Sigmoid colon (tissue), 7 donors: ENCODE data around the gene PSMA1. TPM values are rescaled to one million over a fixed set of nuclear protein-coding genes. Genes with fewer than 3 reads are reported as not detected.

Source experiments
- DNase-seq: peaks from one replicate; pipeline ENCODE4 v3.0.0-alpha.2; 2019
- H3K27ac ChIP-seq, 4 donors: fragments of 200-600 bp; sonication (generic); one replicate each; pipeline ENCODE4 v1.5.1; 2016 to 2019; ENCODE audit warnings: mild to moderate bottlenecking in 1 of 4
- H3K27me3 ChIP-seq, 3 donors: fragments of 200-600 bp; sonication (generic); one replicate each; pipeline ENCODE4 v1.5.1; 2019; ENCODE audit warnings: mild to moderate bottlenecking in 1 of 3
- H3K36me3 ChIP-seq, 4 donors: fragments of 200-600 bp; sonication (generic); one replicate each; pipeline ENCODE4 v1.5.1; 2016 to 2019
- H3K4me1 ChIP-seq, 4 donors: fragments of 200-600 bp; sonication (generic); one replicate each; pipeline ENCODE4 v1.5.1; 2017 to 2019
- H3K4me3 ChIP-seq, 4 donors: fragments of 200-600 bp; sonication (generic); one replicate each; pipeline ENCODE4 v1.5.1; 2017 to 2019; ENCODE audit warnings: mild to moderate bottlenecking in 2 of 4, moderate library complexity in 1 of 4
- H3K9me3 ChIP-seq, 4 donors: fragments of 200-600 bp in 3 of 4; sonication (generic) in 3 of 4; one replicate each; pipeline versions ENCODE4 v1.5.1 to v1.6.1; 2013 to 2019
- CTCF ChIP-seq, 4 experiments: fragments of 450-650 bp in 3 of 4; fragments of 200-600 bp in 1 of 4; IDR thresholded peaks; one replicate each; pipeline ENCODE4 v1.5.1; 2016 to 2019; ENCODE audit warnings: antibody characterized with exemption in 4 of 4, mild to moderate bottlenecking in 3 of 4, moderate library complexity in 2 of 4
- EP300 ChIP-seq, 4 donors: sonication (generic); formaldehyde crosslinking; IDR thresholded peaks; one replicate each; pipeline ENCODE4 v1.6.1; 2017; ENCODE audit warnings: antibody characterized with exemption in 4 of 4
- POLR2A ChIP-seq, 2 donors: fragments of 450-650 bp; IDR thresholded peaks; one replicate each; pipeline ENCODE4 v1.6.1; 2016; ENCODE audit warnings: antibody characterized with exemption in 2 of 2, mild to moderate bottlenecking in 2 of 2, moderate library complexity in 2 of 2
- POLR2AphosphoS5 ChIP-seq, 4 donors: sonication (generic); formaldehyde crosslinking; IDR thresholded peaks; one replicate each; pipeline ENCODE4 v1.6.1; 2017; ENCODE audit warnings: antibody characterized with exemption in 4 of 4
- WGBS, 2 donors: extraction: QIAGEN DNeasy Blood & Tissue Kit; methylation state at CpG; one replicate each; pipeline ENCODE4 v1.1.7; 2013; 5-methylcytosine and 5-hydroxymethylcytosine counted together
- intact Hi-C: fragments of 100-400 bp; cut with DNase I; formaldehyde crosslinking; loops from one replicate; pipeline ENCODE4 v1.15.1; 2023
- polyA plus RNA-seq, 3 donors: library from polyadenylated mRNA; stranded (reverse); fragments of 200-250 nt; gene quantifications; one replicate each; pipeline ENCODE4 v1.2.3, GENCODE V29; 2013
- total RNA-seq, 4 donors: library from RNA; depleted of rRNA; stranded (reverse); fragments of >200 nt; gene quantifications; one replicate each; pipeline ENCODE4 v1.1.0, GENCODE V29; 2016
- donor health status: healthy with polysubstance abuse.
- donor health status: Bipolar disorder and iron deficiency.
- donor health status: healthy.

The PSMA1 gene
- total and polyA plus RNA-seq, 7 donors: 109 to 170 (median 137) TPM

GRCh38 chr11:14471127-14471526 is 49.1 kb downstream of the PSMA1 start:
- H3K4me3 ChIP-seq: no peak overlapping the region
- intact Hi-C loops: loop anchor here (5.0 kb wide), 1 partner anchor 41 kb away; no protein-coding TSS in a partner anchor
- H3K36me3 ChIP-seq: peaks cover 24 to 100% (median 46%) of the 10 kb centered on the region in 4 donors
- no peak for DNase-seq
- no peak overlapping the region for H3K27ac ChIP-seq
- TF ChIP-seq POLR2AphosphoS5 (IDR thresholded peaks at IDR 0.05) (no peak), POLR2A (IDR thresholded peaks at IDR 0.05) (no peak), EP300 (IDR thresholded peaks at IDR 0.05) (no peak), CTCF (IDR thresholded peaks at IDR 0.05) (no peak)
- H3K9me3 ChIP-seq: no peaks in the 10 kb centered on the region
- H3K27me3 ChIP-seq: no peaks in the 10 kb centered on the region
- H3K4me1 ChIP-seq: no peaks in the 10 kb centered on the region
- WGBS, 2 donors: 30 to 74% methylated on average over 1 of the region's 1 CpG

- no peak for TF ChIP-seq POLR2AphosphoS5 (IDR thresholded peaks at IDR 0.05)
- TF ChIP-seq EP300 (IDR thresholded peaks at IDR 0.05): no peak
- no peak for TF ChIP-seq POLR2A (IDR thresholded peaks at IDR 0.05)
- no peak for DNase-seq
- Histone ChIP-seq H3K27me3 (no peaks in the 10 kb centered on the region), H3K4me1 (no peaks in the 10 kb centered on the region), H3K9me3 (no peaks in the 10 kb centered on the region), H3K27ac (no peak overlapping the region), H3K36me3 (peaks cover 36 to 100% (median 66%) of the 10 kb centered on the region in 4 donors), H3K4me3 (no peak overlapping the region)
- intact Hi-C loops: no loop called here
- 38 to 78% methylated on average over 2 of the region's 2 CpGs for WGBS, 2 donors
These were observed 56.6 kb downstream of the PSMA1 start for GRCh38 chr11:14463623-14464022.

DNA sequence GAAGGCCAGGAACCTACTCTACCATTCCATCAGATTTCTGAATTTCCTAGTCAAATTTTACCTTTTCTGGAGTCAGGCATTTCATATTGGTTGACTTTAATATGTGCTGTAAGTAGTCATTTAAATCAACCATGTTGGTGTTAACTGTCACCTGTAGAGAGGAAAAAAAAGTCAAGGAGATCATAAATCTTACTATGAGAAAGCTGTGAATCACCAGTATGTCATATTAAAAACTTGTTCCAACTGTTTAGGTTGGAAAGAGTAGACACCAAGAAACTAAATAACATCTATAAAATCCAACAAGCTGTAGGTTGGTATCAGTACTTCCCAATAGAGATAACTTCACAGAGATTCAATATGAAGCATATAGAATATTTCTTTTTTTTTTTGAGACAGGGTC is 60.0 kb downstream of the PSMA1 start:
- H3K4me3 ChIP-seq: no peak overlapping the region
- no peak overlapping the region for H3K27ac ChIP-seq
- TF ChIP-seq POLR2AphosphoS5 (IDR thresholded peaks at IDR 0.05): no peak
- TF ChIP-seq EP300 (IDR thresholded peaks at IDR 0.05): no peak
- TF ChIP-seq POLR2A (IDR thresholded peaks at IDR 0.05): no peak
- TF ChIP-seq CTCF (IDR thresholded peaks at IDR 0.05): no peak
- peaks cover 29 to 92% (median 46%) of the 10 kb centered on the region in 4 donors for H3K36me3 ChIP-seq
- H3K27me3 ChIP-seq: no peaks in the 10 kb centered on the region
- H3K9me3 ChIP-seq: no peaks in the 10 kb centered on the region
- H3K4me1 ChIP-seq: no peaks in the 10 kb centered on the region
- intact Hi-C loops: no loop called here
- no peak for DNase-seq

DNA sequence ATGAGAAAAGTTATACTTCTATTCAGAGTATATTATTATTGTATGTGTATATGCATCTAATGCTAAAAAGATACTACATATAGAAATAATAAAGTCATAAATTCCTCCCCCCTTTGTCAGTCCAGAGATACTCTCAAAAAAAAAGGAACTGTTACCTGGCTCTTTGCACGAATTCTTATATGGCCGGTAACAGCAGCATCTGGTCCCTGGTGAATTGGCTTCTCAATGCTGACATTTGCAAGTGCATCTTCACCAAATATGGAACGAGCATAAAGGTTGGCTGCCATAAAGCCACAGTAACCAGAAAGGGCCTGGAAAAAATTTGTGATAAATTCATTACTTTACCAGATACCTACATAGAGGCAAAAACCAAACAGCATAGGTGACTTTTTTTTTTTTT is 61.8 kb downstream of the PSMA1 start:
- intact Hi-C loops: loop anchor here (10.0 kb wide), 1 partner anchor 74 kb away; no protein-coding TSS in a partner anchor
- H3K36me3 ChIP-seq: peaks cover 16 to 74% (median 28%) of the 10 kb centered on the region in 4 donors

More for the DNA sequence above, 61.8 kb downstream of the PSMA1 start:
- Histone ChIP-seq H3K9me3 (no peaks in the 10 kb centered on the region), H3K27ac (no peak overlapping the region), H3K4me3 (no peak overlapping the region), H3K4me1 (peaks cover 0 to 4% (median 0%) of the 10 kb centered on the region in 4 donors), H3K27me3 (no peaks in the 10 kb centered on the region)
- 85 to 90% methylated on average over 3 of the region's 3 CpGs for WGBS, 2 donors
- TF ChIP-seq POLR2A (IDR thresholded peaks at IDR 0.05) (no peak), CTCF (IDR thresholded peaks at IDR 0.05) (no peak), EP300 (IDR thresholded peaks at IDR 0.05) (no peak), POLR2AphosphoS5 (IDR thresholded peaks at IDR 0.05) (no peak)
- no peak for DNase-seq
